Stimulated activated effector memory CD8-positive, alpha-beta T cell treated with anti-CD3 and anti-CD28 coated beads, Interleukin-12 subunit alpha, Interleukin-12 subunit beta, amount 100 ng/mL, for 72 hours (primary cell): Measurements from ENCODE around the gene EMD.
A peak's percentile ranks its signal among the peaks of the same experiment; 100 is the strongest.
"Not testable (repeated sequence)": the region's sequence is repeated elsewhere in the genome, so short reads cannot be mapped to it uniquely, and the experiment has no call there.

Experiments used
- ATAC-seq: fragments of 150-1000 bp; cut with Tn5 transposase; 2 replicates; pipeline ENCODE4 v1.10.0; 2021
- DNase-seq, 2 donors: peaks; one replicate each; pipeline ENCODE4 v3.0.0; 2021 to 2022; ENCODE audit warnings: low spot score in 2 of 2
- H3K27ac Mint-ChIP-seq: one replicate; pipeline ENCODE4 v1.8.0; 2022; ENCODE audit warnings: mild to moderate bottlenecking, mixed read lengths
- H3K36me3 Mint-ChIP-seq: one replicate; pipeline ENCODE4 v1.8.0; 2022; ENCODE audit warnings: mild to moderate bottlenecking, mixed read lengths
- H3K4me1 Mint-ChIP-seq: one replicate; pipeline ENCODE4 v1.8.0; 2022; ENCODE audit warnings: mixed read lengths
- H3K4me3 Mint-ChIP-seq: one replicate; pipeline ENCODE4 v1.8.0; 2022; ENCODE audit warnings: mild to moderate bottlenecking, mixed read lengths
- H3K9me3 Mint-ChIP-seq: one replicate; pipeline ENCODE4 v1.8.0; 2022; ENCODE audit warnings: mixed read lengths

Gene EMD

GRCh38 chrX:154388649-154389048, 9.6 kb downstream of the EMD start:
- not testable (repeated sequence) for H3K4me3 Mint-ChIP-seq, DNase-seq, H3K27ac Mint-ChIP-seq, H3K4me1 Mint-ChIP-seq, H3K9me3 Mint-ChIP-seq
- peak; percentile 56 for ATAC-seq
- peaks cover 12% of the 10 kb centered on the region for H3K36me3 Mint-ChIP-seq

- H3K9me3 Mint-ChIP-seq, H3K27ac Mint-ChIP-seq, H3K4me3 Mint-ChIP-seq, H3K36me3 Mint-ChIP-seq, H3K4me1 Mint-ChIP-seq: not testable (repeated sequence)
- ATAC-seq (peak; percentile 77), DNase-seq (peak in 1 of 2 donors; percentile 51)
These were observed 11.0 kb downstream of the EMD start for GRCh38 chrX:154389812-154390747.

- H3K36me3 Mint-ChIP-seq = peaks cover 40% of the 10 kb centered on the region
- not testable (repeated sequence) for ATAC-seq
These were observed 17.3 kb downstream of the EMD start for GRCh38 chrX:154396363-154396762.

GRCh38 chrX:154396973-154397887, 18.1 kb downstream of the EMD start:
- Mint-ChIP-seq H3K27ac (peak overlapping the region; percentile 100), H3K4me3 (peak overlapping the region; percentile 92), H3K4me1 (peaks cover 22% of the 10 kb centered on the region), H3K9me3 (no peaks in the 10 kb centered on the region), H3K36me3 (peaks cover 45% of the 10 kb centered on the region)
- peak; percentile 73 for ATAC-seq
- DNase-seq = peak; percentile 44 to 82

More at GRCh38 chrX:154396363-154396762, 17.3 kb downstream of the EMD start:
- not testable (repeated sequence) for H3K27ac Mint-ChIP-seq, DNase-seq, H3K9me3 Mint-ChIP-seq
- Mint-ChIP-seq H3K4me3 (peak overlapping the region; percentile 92), H3K4me1 (peaks cover 22% of the 10 kb centered on the region)

GRCh38 chrX:154397888-154398667, 19.0 kb downstream of the EMD start, which contains the start of gene RPL10:
Gene RPL10, plus strand, starts transcription at chrX:154398377. Its CDS starts 143 bp downstream, at chrX:154398520.
- Mint-ChIP-seq H3K4me1 (peaks cover 22% of the 10 kb centered on the region), H3K9me3 (no peaks in the 10 kb centered on the region), H3K36me3 (peaks cover 45% of the 10 kb centered on the region), H3K4me3 (peak within 1 kb of the TSS; percentile 92), H3K27ac (peak within 1 kb of the TSS; percentile 100)
- peak; percentile 88 for ATAC-seq
- DNase-seq = peak; percentile 71 to 91

- peak; percentile 41 for ATAC-seq
- Mint-ChIP-seq H3K36me3 (peaks cover 45% of the 10 kb centered on the region), H3K4me1 (peaks cover 22% of the 10 kb centered on the region), H3K27ac (peak overlapping the region; percentile 100), H3K9me3 (no peaks in the 10 kb centered on the region), H3K4me3 (peak overlapping the region; percentile 92)
- DNase-seq = peak; percentile 59 to 88
These were observed 19.8 kb downstream of the EMD start for GRCh38 chrX:154398668-154399526.

GRCh38 chrX:154399527-154400368, 20.7 kb downstream of the EMD start:
- H3K4me3 Mint-ChIP-seq = peak overlapping the region; percentile 92
- no peaks in the 10 kb centered on the region for H3K9me3 Mint-ChIP-seq
- peaks cover 22% of the 10 kb centered on the region for H3K4me1 Mint-ChIP-seq
- no peak for ATAC-seq
- no peak for DNase-seq
- H3K27ac Mint-ChIP-seq = peak overlapping the region; percentile 100
- H3K36me3 Mint-ChIP-seq = peaks cover 45% of the 10 kb centered on the region

- not testable (repeated sequence) for ATAC-seq, DNase-seq, H3K9me3 Mint-ChIP-seq
- Mint-ChIP-seq H3K36me3 (peaks cover 45% of the 10 kb centered on the region), H3K4me1 (peaks cover 22% of the 10 kb centered on the region), H3K4me3 (peak overlapping the region; percentile 92), H3K27ac (peak overlapping the region; percentile 100)
These were observed 21.3 kb downstream of the EMD start for GRCh38 chrX:154400369-154400817.

- Mint-ChIP-seq H3K27ac (peak overlapping the region; percentile 100), H3K9me3 (no peaks in the 10 kb centered on the region), H3K36me3 (peaks cover 45% of the 10 kb centered on the region), H3K4me1 (peaks cover 22% of the 10 kb centered on the region), H3K4me3 (peak overlapping the region; percentile 92)
- DNase-seq (no peak), ATAC-seq (peak; percentile 0)
These were observed 22.1 kb downstream of the EMD start for GRCh38 chrX:154401045-154401799.

- DNase-seq = no peak
- H3K4me3 Mint-ChIP-seq = no peak overlapping the region
These were observed 23.0 kb downstream of the EMD start for GRCh38 chrX:154401918-154402621.

GRCh38 chrX:154402622-154403127, 23.6 kb downstream of the EMD start:
- Mint-ChIP-seq H3K36me3 (peaks cover 41% of the 10 kb centered on the region), H3K4me3 (no peak overlapping the region), H3K4me1 (peaks cover 22% of the 10 kb centered on the region), H3K27ac (peak overlapping the region; percentile 100), H3K9me3 (no peaks in the 10 kb centered on the region)
- no peak for ATAC-seq
- no peak for DNase-seq

More at GRCh38 chrX:154401918-154402621, 23.0 kb downstream of the EMD start:
- peaks cover 22% of the 10 kb centered on the region for H3K4me1 Mint-ChIP-seq
- no peak for ATAC-seq
- H3K36me3 Mint-ChIP-seq = peaks cover 45% of the 10 kb centered on the region
- no peaks in the 10 kb centered on the region for H3K9me3 Mint-ChIP-seq
- peak overlapping the region; percentile 100 for H3K27ac Mint-ChIP-seq

GRCh38 chrX:154403192-154403591, 24.1 kb downstream of the EMD start:
- DNase-seq = no peak
- Mint-ChIP-seq H3K27ac (no peak overlapping the region), H3K4me3 (no peak overlapping the region), H3K9me3 (no peaks in the 10 kb centered on the region), H3K36me3 (peaks cover 36% of the 10 kb centered on the region), H3K4me1 (peaks cover 19% of the 10 kb centered on the region)
- ATAC-seq = no peak
